CD4-positive, alpha-beta T cell treated with Interleukin-10 for 1 hour (primary cell): Measurements from ENCODE around the gene TMEM121.
"Not testable (repeated sequence)": the region's sequence is repeated elsewhere in the genome, so short reads cannot be mapped to it uniquely, and the experiment has no call there.

Experiments used
- DNase-seq: peaks from one replicate; pipeline ENCODE4 v3.0.0-alpha.2; 2020

The TMEM121 gene

DNA sequence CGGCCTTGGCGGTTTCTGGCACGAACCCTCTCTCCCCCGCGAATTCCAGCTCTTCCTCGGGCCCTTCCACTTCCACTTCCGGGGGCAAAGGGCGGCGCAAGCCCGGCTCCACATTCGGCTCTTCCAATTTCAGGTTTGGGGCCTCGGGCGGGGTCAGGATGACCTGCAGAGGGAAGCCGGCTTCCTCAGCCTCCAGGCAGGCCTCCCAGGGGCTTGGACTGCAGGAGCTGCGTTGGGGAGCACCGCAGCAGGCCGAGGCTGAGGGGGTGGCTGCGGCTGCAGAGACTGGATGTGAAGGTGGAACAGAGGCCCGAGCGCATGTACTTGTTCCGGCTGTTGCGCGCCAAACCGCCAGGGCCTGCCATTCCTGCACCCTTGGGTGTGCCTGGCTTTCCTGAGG, 20.7 kb downstream of the TMEM121 start:
- DNase-seq = not testable (repeated sequence)

DNA sequence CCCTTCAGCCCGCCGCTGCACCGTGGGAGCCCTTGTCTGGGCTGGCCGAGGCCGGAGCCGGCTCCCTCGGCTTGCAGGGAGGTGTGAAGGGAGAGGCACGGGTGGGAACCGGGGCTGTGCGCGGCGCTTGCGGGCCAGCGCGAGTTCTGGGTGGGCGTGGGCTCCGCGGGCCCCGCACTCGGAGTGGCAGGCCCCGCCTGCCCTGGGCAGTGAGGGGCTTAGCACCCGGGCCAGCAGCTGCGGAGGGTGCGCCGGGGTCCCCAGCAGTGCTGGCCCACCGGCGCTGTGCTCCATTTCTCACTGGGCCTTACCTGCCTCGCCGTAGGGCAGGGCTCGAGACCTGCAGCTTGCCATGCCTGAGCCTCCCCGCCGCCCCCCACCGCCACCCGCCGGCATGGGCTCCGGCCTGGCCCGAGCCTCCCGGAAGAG, 21.4 kb downstream of the TMEM121 start:
- DNase-seq = no peak

DNA sequence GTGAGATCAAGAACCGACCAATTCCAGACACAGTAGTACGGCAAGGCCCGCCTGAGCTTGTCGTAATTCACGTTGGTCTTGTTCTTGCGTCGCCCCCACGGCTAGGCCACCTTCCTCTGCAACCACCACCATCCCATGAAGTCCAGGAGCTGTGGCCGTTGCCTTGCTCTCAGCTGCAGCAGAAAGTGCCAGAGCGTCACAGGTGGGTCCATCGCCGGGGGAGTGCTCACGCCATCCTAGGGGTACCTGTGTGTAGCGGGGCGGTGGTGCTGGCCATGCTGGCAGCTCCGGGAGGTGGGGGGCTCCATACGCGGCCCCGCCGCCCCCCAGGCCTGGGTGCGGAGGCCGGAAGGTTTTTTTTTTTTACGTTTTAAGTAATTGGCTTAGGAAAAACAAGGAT, 23.1 kb downstream of the TMEM121 start:
- DNase-seq = no peak

DNA sequence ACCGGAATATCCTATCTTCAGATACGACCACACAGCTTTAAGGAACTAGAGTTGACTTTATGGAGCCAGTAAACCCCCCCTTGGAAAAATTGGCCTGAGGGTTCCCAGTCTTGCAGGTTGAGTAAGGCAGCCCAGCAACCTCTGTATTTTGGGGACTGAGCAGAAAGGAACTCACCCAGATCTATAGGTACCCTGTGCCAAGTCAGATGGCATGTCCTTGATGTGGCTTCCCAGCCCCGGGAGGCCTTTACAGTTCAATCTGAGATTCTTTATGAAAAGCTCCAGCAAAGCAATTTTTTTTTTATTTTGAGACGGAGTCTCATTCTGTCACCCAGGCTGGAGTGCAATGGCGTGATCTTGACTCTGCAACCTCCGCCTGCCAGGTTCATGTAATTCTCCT, 27.6 kb downstream of the TMEM121 start:
- DNase-seq = no peak

DNA sequence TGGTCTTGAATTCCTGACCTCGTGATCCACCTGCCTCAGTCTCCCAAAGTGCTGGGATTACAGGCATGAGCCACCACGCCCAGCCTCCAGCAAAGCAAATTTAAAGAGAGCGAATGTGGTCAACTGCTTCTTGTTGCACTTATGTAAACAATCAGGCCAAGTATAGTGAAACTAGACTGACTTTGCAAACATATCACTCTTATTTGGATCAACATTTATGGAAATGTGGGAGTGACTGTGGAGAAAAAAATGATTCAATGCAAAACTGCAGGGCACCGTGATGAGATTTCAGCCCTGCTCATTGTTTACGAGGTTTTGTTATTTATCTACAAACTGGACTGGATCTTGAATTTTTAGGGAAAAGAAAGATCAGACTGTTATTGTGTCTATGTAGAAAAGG, 28.1 kb downstream of the TMEM121 start:
- no peak for DNase-seq

DNA sequence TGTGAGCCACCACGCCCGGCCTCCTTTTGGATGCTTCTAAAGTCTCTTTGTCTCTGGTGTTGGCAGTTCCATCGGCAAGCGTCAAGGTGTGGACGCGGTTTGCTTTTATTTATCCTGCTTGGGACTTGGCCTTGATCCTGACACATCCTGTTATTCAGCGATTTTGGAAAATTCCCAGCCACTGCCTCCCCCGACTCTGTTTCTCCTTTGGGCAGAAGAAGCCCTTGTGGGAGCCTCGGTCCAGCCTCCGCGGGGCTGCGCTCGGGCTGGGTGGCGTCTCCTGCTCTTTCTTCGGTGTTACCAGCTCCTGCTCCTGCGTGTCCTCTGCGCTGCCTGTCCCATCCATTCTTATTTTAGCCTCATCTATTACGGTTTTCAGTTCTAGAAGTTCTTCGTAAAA, 31.3 kb downstream of the TMEM121 start:
- not testable (repeated sequence) for DNase-seq

DNA sequence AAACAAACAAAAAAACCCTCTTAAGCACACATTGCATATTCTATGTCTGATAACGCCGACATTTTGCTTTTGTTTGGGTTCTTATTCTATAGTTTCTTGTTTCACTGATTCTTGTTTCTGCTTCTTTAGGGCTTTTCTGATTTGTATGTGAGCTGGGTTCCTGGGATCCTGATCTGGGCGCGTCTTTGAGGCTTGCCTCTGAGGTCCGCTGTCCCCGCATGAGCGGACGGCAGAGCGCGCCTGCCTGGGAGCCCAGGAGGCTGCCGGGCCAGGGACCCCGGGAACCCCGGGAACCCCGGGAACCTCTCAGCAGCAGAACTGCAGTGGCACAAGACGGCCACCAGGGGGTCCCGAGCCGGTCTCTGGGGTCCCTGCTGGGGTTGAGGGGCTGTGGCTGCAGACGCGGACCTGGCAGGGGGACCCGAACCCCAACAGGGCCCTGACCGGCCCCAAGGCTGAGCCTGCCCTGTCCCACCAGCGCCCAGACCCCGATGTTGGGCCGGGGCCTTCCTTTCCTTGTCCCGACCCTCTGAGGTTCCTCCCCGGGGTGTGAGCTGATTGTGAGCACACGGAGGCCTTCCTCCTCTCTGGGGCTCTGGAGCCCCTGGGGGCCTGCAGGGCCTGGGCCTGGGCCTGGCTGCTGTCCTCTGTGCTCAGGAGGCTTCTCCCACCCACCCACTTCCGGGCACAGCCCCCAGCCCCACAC, 32.2 kb downstream of the TMEM121 start:
- DNase-seq = not testable (repeated sequence)

DNA sequence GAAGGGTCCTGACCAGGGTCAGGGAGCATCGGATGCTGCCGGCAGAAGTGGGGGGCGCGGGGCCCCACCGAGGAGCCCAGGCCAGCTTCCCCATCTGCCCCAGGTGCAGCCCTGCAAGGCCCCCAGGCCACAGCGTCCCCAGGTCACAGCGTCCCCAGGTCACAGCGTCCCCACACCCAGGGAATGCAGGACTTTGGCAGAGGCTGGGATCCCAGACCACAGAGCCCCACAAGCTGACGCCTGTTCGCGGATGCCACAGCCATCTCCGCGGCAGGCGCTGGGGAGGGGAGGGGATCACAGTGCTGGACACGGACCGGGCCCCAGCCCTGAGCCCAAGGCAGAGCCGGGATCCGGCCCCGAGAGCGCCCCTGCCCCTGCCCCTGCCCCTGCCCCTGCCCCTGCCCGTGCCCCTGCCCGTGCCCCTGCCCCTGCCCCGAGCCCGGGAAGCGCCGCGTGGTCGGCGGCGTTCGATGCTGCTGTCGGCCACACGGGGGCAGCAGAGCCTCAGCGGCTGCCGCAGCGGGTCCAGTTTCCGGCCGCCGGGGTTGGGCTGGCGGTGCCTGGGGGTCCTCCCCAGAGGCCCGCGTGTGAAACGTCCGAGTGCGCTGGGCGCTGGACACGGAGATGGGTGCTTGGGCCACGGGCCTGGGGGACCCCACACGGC, 33.1 kb downstream of the TMEM121 start:
- DNase-seq = not testable (repeated sequence)

DNA sequence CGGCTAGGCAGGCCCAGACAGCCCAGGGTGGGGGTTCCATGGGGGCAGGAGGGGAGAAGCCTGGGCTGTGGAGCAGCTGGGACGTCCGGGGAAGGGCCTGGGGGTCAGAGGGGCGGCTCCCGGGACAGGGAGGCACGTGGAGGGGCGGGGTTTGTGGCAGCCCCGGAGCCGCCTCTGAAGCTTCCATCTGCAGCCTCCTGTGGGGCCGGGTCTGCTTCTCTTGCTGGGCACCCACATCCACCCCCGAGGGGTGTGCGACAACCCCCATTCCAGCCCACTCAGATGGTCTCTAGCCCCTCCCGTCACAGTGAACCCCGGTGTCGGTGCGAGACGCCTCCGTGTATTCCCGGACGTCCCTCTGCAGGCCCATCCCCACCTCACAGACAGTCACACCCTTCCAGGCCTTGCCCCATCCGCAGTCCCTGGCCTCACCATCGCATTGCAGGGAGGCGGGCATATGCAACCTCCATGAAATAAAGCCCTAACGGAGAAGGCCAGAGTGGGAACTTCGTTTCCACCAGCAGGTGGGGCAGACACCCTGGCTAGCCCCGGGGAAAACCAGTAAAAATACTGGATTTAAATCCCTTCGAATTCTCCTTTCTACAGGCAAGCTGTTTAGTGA, 33.8 kb downstream of the TMEM121 start:
- DNase-seq = not testable (repeated sequence)

DNA sequence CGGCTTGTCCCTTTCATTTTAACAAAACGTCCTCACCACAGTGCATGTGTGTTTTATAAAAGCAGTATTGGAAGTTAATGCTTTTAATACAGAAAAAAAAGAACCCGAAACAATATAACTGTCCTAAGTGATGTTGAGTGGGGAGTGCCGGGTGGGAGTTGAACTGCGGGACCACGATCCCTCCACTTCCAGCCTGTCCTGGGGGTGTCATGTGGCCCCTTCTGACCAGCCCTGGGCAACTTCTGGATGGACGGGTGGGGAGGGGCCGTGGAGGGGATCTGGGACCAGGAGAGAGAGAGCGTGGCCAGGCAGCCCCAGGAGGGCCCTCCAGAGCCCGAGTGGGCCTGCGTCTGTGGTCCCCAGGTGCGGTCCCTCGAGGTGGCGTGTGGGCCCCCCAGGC, 35.0 kb downstream of the TMEM121 start:
- DNase-seq = not testable (repeated sequence)

DNA sequence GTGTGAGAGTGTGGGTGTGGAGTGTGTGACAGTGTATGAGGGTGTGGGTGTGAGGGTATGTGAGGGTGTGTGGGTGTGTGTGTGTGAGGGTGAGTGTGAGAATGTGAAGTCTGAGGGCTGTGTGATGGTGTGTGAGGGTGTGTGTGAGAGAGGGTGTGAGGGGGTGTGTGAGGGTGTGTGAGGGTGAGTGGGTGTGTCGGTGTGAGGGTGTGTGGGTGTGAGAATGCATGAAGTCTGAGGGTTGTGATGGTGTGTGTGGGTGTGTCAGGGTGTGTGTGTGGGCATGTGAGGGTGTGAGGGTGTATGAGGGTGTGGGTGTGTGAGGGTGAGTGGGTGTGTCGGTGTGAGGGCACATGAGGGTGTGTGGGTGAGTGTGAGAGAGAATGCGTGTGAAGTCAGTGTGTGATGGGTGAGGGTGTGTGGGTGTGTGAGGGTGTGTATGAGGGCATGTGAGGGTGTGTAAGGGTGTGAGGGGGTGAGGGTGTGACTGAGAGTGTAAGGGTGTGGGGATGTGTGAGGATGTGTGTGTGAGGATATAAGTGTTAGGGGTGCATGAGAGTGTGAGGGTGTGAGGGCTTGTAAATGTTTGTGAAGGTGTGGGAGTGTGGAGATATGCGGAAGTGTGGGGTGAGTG, 36.4 kb downstream of the TMEM121 start:
- no peak for DNase-seq

DNA sequence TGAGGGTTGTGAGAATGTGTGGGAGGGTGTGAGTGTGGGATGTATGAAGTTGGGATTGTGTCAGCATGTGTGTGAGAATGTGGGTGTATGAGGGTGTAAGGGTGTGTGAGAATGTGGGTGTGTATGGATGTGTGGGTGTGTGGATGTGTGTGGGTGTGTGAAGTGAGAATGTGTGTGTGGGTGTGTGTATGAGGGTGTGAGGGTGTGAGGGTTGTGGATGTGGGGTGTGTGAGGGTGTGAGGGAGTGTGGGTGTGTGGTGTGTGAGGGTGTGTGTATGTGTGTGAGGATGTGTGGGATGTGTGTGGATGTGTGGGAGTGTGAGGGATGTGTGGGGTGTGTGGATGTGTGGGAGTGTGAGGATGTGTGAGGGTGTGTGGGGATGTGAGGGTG, 37.0 kb downstream of the TMEM121 start:
- no peak for DNase-seq

DNA sequence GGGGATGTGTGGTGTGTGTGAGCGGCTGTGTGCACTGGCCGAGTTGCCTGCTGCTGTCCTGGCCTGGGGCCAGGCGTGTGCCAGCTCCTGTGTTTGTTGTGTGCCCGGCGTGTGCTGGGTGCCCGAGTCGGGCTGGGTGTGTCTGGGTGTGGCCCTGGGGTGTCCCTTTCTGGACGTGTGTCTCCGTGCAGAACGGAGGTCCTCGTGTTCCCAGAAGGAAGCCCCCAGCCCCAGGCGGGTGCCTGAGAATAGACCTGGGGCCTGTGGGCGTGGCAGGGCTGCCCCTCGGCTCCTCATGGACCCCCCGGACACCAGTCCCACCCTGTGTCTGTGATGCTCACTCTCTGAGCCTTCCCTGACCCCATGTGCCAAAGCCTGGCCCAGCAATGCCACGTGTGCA, 38.2 kb downstream of the TMEM121 start:
- DNase-seq = not testable (repeated sequence)

DNA sequence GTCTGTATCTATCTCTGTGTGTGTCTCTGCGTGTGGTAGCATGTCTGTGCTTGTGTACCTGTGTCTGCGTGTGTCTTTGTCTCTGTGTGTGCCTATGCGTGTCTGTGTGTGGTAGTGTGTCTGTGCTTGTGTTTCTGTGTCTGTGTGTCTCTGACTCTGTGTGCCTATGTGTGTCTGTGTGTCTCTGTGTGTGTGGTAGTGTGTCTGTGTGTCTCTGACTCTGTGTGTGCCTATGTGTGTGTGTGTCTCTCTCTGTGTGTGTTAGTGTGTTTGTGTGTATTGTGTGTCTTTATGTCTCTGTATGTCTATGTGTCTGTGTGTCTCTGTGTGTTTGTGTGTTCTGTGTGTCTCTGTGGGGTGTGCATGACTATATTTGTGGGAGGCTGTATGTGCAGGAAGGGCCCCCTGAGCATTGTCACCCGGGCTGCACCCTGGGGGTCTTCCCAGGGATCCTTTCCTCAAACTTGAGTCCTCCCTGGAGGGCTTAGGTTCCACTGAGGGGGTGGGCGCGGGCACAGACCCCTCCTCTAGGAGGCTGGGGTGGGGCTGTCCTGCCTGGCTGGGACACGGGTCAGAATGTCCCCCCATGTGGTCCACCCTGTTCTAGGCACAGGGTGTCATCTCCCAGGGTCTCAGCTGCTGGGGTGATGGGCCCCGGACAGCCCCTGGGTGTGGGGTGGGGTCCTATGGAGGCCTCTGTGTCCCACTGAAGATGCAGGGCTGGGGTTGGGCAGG, 39.0 kb downstream of the TMEM121 start:
- DNase-seq = not testable (repeated sequence)

DNA sequence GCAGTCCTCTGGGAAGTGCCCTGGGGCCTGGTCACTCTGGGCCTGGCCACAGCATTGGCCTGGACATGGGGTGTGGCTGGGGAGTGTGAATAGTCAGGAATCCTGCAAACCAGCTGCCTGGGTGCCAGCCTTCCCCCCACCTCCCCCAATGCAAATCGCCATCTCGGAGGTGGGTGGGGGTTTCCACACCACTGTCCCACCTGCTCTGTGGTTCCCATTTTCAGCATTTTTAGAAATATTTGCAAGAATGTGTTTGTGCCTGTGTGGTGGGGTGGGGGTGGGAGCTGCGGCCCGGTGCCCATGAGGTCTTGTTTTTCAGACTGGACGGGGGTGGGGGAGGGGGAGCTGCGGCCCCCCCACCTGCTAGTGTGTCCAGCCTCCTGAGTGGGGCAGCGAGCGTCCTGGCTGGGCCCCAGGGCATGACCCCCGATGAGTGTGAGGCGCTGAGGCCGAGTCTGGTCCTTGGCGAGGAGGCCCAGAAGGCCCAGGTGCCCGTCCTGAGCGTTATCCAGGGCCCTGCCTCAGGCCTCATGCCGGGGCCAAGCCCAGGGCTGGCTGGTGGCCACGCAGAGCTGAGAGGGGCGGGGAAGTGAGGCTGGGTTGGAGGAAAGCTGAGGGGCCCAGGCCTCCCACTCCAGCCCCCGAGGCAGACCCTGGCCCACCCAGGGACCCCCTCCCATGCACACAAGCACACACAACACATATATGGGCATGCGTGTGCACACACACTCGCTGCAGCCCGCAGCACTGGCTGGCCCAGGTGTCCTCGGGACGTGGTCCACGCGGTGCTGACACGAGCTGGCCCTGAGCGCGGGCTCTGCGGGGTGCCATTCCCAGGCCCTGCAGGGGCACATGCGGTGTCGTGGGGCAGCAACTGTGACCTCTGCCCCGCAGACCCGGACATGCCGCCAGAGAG, 40.1 kb downstream of the TMEM121 start:
- not testable (repeated sequence) for DNase-seq

DNA sequence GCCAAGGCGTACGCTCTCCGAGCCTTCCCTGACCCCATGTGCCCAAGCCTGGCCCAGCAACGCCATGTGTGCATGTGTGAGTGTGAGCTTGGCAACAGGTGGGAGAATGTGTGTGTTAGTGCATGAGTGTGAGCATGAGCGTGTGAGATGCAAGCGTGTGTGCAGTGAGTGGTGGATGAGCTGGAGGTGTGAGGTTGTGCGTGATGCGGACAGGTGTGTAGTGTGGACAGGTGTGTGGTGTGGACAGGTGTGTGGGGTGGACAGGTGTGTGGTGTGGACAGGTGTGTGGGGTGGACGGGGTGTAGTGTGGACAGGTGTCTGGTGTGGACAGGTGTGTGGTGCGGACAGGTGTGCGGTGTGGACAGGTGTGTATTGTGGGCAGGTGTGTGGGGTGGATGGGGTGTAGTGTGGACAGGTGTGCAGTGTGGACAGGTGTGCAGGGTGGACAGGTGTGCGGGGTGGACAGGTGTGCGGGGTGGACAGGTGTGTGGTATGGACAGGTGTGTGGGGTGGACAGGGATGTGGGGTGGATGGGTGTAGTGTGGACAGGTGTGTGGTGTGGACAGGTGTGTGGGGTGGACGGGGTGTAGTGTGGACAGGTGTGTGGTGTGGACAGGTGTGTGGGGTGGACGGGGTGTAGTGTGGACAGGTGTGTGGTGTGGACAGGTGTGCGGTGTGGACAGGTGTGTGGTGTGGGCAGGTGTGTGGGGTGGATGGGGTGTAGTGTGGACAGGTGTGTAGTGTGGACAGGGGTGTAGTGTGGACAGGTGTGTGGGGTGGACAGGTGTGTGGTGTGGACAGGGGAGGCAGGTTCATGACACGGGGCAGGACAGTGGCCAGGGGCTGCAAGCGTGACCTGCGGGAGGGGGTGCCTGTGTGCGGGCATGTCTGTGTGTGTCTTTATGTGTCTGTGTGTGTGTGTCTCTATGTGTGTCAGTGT, 41.1 kb downstream of the TMEM121 start:
- DNase-seq = not testable (repeated sequence)

DNA sequence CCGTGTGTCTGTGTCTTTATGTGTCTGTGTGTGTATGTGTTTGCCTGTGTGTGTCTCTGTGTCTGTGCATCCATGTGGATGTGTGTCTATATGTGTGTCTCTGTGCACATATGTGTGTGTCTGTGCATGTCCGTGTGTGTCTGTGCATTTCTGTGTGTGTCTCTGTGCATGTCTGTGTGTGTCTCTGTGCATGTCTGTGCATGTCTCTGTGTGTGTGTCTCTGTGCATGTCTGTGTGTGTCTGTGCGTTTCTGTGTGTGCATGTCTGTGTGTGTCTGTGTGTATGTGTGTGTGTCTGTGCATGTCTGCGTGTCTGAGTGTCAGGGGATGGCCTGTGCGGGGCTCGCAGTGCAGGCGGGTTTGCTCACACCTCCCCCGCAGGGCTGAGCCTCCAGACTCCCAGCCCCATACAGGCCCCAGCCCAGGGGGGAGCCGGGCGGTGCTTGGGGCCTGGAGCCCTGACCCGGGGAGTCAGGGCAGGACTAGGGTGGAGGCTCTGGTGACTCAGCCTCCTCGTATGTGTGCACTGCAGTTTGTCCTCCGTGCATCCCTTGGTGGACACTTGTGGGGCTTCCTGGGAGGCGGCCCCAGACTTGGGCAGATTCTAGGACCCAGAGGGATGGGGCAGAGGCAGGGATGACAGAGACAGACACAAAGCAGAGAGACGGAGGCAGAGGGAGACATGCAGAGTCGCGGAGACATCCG, 41.9 kb downstream of the TMEM121 start:
- DNase-seq = not testable (repeated sequence)

DNA sequence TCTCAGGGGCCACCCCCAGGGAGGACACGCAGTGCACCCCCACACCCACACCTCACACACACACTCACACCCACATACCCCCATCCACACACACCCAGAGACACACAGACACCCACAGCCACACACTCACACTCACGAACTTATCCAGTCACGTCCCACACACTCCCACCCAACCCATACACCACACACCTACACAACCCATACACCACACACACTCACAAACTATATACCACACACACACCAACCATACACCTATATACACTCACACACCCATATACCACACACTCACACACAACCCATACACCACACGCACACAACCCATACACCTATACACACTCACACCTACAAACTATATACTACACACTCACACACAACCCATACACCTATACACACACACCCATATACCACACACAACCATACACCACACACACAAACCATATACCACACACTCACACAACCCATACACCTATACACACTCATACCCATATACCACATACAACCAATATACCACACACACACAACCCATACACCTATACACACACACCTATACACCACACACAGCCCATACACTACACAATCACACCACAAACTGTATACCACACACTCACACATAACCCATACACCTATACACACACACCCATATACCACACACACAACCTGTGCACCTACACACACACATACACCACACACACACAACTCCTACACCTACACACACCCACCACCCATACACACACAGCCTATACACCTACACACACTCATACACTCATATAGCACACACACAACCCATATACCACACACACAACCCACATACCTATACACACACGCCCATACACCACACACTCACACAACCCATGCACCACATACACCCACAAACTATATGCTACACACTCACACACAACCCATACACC, 42.7 kb downstream of the TMEM121 start:
- DNase-seq = no peak

DNA sequence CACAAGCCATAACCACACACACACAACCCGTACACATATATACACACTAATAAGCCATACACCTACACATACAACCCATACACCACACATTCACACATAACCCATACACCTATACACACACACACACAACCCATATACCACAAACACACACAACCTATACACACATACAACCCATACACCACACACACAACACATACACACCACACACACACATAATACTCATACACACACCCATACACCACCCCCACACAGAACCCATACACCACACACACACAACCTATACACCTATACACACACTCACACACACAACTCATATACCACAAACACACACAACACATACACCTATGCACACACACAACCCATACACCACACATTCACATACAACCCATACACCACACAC, 44.1 kb downstream of the TMEM121 start:
- no peak for DNase-seq
